ENCODE results near the gene PALM2AKAP2. TPM values are rescaled to one million over a fixed set of nuclear protein-coding genes. Genes with fewer than 3 reads are reported as not detected.

The PALM2AKAP2 gene
- polyA plus RNA-seq, 1 donor from 2014 or later, result 0.41 TPM

GRCh38 chr9:109793921-109794320, 13.9 kb downstream of the PALM2AKAP2 start:
- no peaks in the 10 kb centered on the region for H3K9me3 ChIP-seq (ENCODE audit: low read length)
- H2AFZ ChIP-seq (ENCODE audit: low read depth, low read length), result no peak overlapping the region
- H3K27ac ChIP-seq (ENCODE audit: low read length), result no peak overlapping the region
- TF ChIP-seq CTCF (IDR thresholded peaks at IDR 0.05; ENCODE audit: poor library complexity, severe bottlenecking) (no peak), EZH2 (IDR thresholded peaks at IDR 0.05; ENCODE audit: borderline replicate concordance, insufficient read depth, low read length, poor library complexity, severe bottlenecking) (no peak), POLR2AphosphoS5 (IDR thresholded peaks at IDR 0.05) (no peak), MXI1 (conservative IDR thresholded peaks at IDR 0.05; ENCODE audit: poor library complexity, severe bottlenecking) (no peak), REST (IDR thresholded peaks at IDR 0.05; ENCODE audit: borderline replicate concordance) (no peak)
- H3K9me2 ChIP-seq (ENCODE audit: insufficient read depth, low read length), result no peaks in the 10 kb centered on the region
- no peaks in the 10 kb centered on the region for H3K79me2 ChIP-seq (replicated peaks; ENCODE audit: insufficient read depth, low read length)
- no peaks in the 10 kb centered on the region for H3K27me3 ChIP-seq (ENCODE audit: insufficient read depth, low read depth, low read length)
- H3K36me3 ChIP-seq (ENCODE audit: insufficient read depth, low read length), result no peaks in the 10 kb centered on the region
- H3K4me3 ChIP-seq (ENCODE audit: low read length), result no peak overlapping the region
- no peak overlapping the region for H3K9ac ChIP-seq (ENCODE audit: low read length)
- H3K4me2 ChIP-seq (ENCODE audit: low read length), result no peak overlapping the region
- H4K20me1 ChIP-seq (ENCODE audit: insufficient read depth), result no peaks in the 10 kb centered on the region
- H3F3A ChIP-seq (ENCODE audit: insufficient read depth, low read length, poor library complexity, severe bottlenecking), result no peaks in the 10 kb centered on the region

GRCh38 chr9:109794361-109795012, 14.5 kb downstream of the PALM2AKAP2 start:
- Histone ChIP-seq H3F3A (ENCODE audit: insufficient read depth, low read length, poor library complexity, severe bottlenecking) (no peaks in the 10 kb centered on the region), H3K27ac (ENCODE audit: low read length) (no peak overlapping the region), H4K20me1 (ENCODE audit: insufficient read depth) (no peaks in the 10 kb centered on the region), H3K9me3 (ENCODE audit: low read length) (no peaks in the 10 kb centered on the region), H3K27me3 (ENCODE audit: insufficient read depth, low read depth, low read length) (no peaks in the 10 kb centered on the region), H3K79me2 (replicated peaks; ENCODE audit: insufficient read depth, low read length) (no peaks in the 10 kb centered on the region), H3K36me3 (ENCODE audit: insufficient read depth, low read length) (no peaks in the 10 kb centered on the region), H3K9me2 (ENCODE audit: insufficient read depth, low read length) (no peaks in the 10 kb centered on the region), H3K4me3 (ENCODE audit: low read length) (no peak overlapping the region), H3K9ac (ENCODE audit: low read length) (no peak overlapping the region), H2AFZ (ENCODE audit: low read depth, low read length) (no peak overlapping the region), H3K4me2 (ENCODE audit: low read length) (no peak overlapping the region)
- TF ChIP-seq TAF1 (IDR thresholded peaks at IDR 0.05; ENCODE audit: low read depth) (no peak), POLR2AphosphoS5 (IDR thresholded peaks at IDR 0.05) (no peak), SMC3 (conservative IDR thresholded peaks at IDR 0.05; ENCODE audit: poor library complexity) (no peak)

DNA sequence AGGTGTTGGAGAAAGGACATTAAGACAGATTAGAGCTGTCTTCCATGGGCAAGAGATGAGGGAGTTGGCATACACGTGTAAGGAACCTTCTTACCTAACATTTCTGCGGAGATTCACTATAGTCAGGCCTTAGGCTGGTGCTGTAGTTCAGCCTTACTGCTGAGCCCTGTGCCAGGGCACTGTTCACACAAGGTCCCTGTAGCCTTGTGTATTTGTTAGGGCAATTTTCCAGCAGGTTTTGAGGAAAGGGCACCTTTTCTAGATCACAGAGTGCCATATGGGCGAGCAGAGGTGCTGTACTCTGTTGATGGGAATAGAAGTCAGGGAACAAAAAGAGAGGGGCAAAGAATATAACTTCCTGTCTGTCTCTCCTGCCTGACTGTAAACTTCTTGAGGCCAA, 15.6 kb downstream of the PALM2AKAP2 start:
- H3K27me3 ChIP-seq (ENCODE audit: insufficient read depth, low read depth, low read length), result no peaks in the 10 kb centered on the region
- no peaks in the 10 kb centered on the region for H4K20me1 ChIP-seq (ENCODE audit: insufficient read depth)
- H3K4me3 ChIP-seq (ENCODE audit: low read length), result no peak overlapping the region
- no peaks in the 10 kb centered on the region for H3K36me3 ChIP-seq (ENCODE audit: insufficient read depth, low read length)
- no peaks in the 10 kb centered on the region for H3K9me2 ChIP-seq (ENCODE audit: insufficient read depth, low read length)
- no peak overlapping the region for H3K27ac ChIP-seq (ENCODE audit: low read length)
- H2AFZ ChIP-seq (ENCODE audit: low read depth, low read length), result no peak overlapping the region
- TF ChIP-seq SMC3 (conservative IDR thresholded peaks at IDR 0.05; ENCODE audit: poor library complexity), result no peak
- no peak for TF ChIP-seq TAF1 (IDR thresholded peaks at IDR 0.05; ENCODE audit: low read depth)
- no peak for TF ChIP-seq EZH2 (IDR thresholded peaks at IDR 0.05; ENCODE audit: borderline replicate concordance, insufficient read depth, low read length, poor library complexity, severe bottlenecking)
- no peak for TF ChIP-seq REST (IDR thresholded peaks at IDR 0.05; ENCODE audit: borderline replicate concordance)
- no peak for TF ChIP-seq RAD21 (conservative IDR thresholded peaks at IDR 0.05)
- no peak for TF ChIP-seq CTCF (IDR thresholded peaks at IDR 0.05; ENCODE audit: poor library complexity, severe bottlenecking)
- no peak for TF ChIP-seq MXI1 (conservative IDR thresholded peaks at IDR 0.05; ENCODE audit: poor library complexity, severe bottlenecking)
- TF ChIP-seq POLR2AphosphoS5 (IDR thresholded peaks at IDR 0.05), result no peak
- TF ChIP-seq EP300 (conservative IDR thresholded peaks at IDR 0.05; ENCODE audit: poor library complexity, severe bottlenecking), result no peak
- H3K4me2 ChIP-seq (ENCODE audit: low read length), result no peak overlapping the region
- H3K9ac ChIP-seq (ENCODE audit: low read length), result no peak overlapping the region
- H3K9me3 ChIP-seq (ENCODE audit: low read length), result no peaks in the 10 kb centered on the region
- no peaks in the 10 kb centered on the region for H3F3A ChIP-seq (ENCODE audit: insufficient read depth, low read length, poor library complexity, severe bottlenecking)
- H3K79me2 ChIP-seq (replicated peaks; ENCODE audit: insufficient read depth, low read length), result no peaks in the 10 kb centered on the region

Data from neural cell (in vitro differentiated cells).